ENCODE data around the gene FHIT.

Gene FHIT

DNA sequence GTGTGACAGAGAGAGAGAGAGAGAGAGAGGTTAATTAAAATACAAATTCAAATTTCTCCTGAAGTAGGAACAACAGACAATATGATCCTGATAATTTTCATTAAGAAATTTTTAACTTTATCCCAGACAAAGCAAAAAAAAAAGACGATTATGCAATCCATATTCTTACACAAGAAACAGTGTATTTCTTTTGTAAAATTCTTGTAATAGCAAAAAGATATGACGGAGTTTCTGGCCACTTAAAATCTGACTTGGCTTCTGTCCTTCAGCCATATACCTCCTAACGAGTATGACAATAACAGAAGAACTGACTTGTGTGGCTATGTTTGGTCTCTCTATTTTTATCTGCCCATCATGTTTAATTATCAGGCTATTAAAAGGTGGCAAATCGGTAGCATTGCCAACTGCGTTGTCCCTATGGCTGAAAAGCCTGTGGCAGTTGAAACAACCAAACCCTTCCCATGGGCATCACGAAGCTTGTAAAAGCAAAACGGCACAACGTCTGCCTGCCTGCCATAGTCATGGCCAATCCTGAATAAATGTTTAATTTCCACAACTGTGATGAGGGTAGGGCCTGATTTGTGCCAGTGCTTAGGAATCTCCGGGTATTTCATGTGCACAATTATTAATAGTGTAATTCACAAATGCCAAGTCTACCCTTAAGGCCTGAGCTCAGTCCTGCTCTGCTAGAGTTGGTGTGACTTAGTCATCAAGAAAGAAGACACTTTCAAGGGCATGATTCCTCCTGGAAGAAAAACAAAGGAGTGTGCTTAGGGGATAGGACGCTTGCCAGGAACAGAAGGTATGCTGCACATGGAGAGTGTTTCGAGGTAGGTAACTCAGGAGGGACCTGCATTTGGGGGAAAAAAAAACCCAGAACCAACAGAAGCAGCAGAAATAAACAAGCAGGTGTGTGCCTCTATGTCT lies 1090.2 kb downstream of the FHIT start:
- H3K9me3 ChIP-seq = no peaks in the 10 kb centered on the region
- no peak overlapping the region for H3K27ac ChIP-seq
- no peak for DNase-seq
- H3K27me3 ChIP-seq = no peaks in the 10 kb centered on the region
- TF ChIP-seq, protein P1, sequence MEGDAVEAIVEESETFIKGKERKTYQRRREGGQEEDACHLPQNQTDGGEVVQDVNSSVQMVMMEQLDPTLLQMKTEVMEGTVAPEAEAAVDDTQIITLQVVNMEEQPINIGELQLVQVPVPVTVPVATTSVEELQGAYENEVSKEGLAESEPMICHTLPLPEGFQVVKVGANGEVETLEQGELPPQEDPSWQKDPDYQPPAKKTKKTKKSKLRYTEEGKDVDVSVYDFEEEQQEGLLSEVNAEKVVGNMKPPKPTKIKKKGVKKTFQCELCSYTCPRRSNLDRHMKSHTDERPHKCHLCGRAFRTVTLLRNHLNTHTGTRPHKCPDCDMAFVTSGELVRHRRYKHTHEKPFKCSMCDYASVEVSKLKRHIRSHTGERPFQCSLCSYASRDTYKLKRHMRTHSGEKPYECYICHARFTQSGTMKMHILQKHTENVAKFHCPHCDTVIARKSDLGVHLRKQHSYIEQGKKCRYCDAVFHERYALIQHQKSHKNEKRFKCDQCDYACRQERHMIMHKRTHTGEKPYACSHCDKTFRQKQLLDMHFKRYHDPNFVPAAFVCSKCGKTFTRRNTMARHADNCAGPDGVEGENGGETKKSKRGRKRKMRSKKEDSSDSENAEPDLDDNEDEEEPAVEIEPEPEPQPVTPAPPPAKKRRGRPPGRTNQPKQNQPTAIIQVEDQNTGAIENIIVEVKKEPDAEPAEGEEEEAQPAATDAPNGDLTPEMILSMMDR (IDR thresholded peaks at IDR 0.05) = no peak
- no peak overlapping the region for H3K4me3 ChIP-seq
- intact Hi-C loops (cut with DNase I; ENCODE audit: low total_unique reads) = no loop called here
- H3K4me1 ChIP-seq = peaks cover 0 to 3% (median 0%) of the 10 kb centered on the region in 4 donors
- H3K36me3 ChIP-seq = no peaks in the 10 kb centered on the region

DNA sequence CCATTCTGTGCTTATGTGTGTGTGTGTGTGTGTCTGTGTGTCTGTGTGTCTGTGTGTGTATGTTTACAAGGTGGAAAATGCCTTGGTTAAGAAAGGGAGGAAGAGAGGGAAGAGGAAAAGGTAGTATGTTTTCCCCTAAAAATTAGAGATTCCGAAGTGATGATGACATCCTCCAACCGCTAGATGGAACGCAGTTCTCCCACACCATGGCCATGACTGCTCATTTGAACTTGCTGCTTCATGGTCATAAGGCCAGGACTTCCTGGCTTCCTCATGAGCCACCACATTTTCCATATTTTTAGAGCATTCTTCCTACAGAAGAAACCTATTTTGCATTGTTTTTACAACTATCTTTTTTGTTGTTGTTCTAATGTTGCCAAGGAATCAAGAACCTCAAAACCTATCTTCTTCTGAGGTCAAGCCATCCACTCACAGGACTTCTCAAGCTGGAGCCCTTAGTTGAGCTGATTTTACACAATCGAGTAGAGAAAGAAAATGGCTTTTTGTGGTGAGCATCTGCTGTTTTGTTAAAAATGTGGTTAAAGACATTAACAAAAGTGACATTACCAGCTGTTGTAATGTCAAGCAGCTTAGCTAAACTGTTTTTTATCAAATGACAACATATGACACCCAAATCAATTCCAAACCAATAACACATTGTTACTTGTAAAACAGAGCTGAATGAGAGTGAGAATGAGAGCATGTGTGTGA lies 1091.0 kb downstream of the FHIT start:
- Histone ChIP-seq H3K4me3 (no peak overlapping the region), H3K27me3 (no peaks in the 10 kb centered on the region), H3K4me1 (peaks cover 0 to 3% (median 0%) of the 10 kb centered on the region in 4 donors), H3K36me3 (no peaks in the 10 kb centered on the region), H3K27ac (no peak overlapping the region), H3K9me3 (no peaks in the 10 kb centered on the region)
- intact Hi-C loops (cut with DNase I; ENCODE audit: low total_unique reads) = no loop called here
- TF ChIP-seq, protein P1 (IDR thresholded peaks at IDR 0.05) = no peak
- no peak for DNase-seq

DNA sequence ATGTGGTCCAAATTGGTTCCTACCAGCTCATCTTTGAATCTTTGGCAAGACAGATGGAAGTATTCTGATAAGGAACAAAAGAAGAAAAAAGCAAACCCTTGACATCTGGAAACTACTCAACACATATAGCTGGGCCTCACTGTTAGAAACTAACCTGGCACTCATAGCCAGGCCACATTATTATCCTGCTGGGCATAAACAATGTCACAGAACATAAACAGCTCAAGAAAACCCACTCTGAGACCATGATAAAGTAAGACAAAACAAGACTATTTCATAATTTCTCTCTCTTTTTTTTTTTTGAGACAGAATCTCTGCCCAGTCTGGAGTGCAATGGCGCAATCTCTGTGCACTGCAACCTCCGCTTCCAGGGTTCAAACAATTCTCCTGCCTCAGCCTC lies 1093.2 kb downstream of the FHIT start:
- no peak for DNase-seq
- intact Hi-C loops (cut with DNase I; ENCODE audit: low total_unique reads) = no loop called here
- Histone ChIP-seq H3K27me3 (no peaks in the 10 kb centered on the region), H3K4me1 (no peaks in the 10 kb centered on the region), H3K4me3 (no peak overlapping the region), H3K27ac (no peak overlapping the region), H3K9me3 (no peaks in the 10 kb centered on the region), H3K36me3 (no peaks in the 10 kb centered on the region)
- TF ChIP-seq, protein P1 (IDR thresholded peaks at IDR 0.05) = no peak

DNA sequence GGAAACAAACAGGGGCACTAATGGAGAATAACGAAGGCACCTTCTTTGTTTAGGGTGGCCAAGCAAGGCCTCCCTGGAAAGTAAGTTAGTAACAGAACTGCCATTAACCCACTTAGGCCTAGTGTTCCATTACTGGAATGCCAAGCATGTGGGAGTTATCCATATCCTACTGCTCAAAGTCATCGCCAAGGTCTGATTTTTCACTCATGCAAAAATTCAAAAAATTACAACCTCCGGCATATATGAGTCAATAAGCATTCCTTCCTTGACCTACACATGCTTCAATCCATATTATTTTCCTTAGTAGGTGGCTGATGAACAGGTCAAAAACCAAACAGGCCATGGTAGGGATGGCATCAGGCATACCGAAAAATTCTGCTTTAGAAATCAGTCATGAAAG lies 1097.2 kb downstream of the FHIT start:
- DNase-seq = no peak
- Histone ChIP-seq H3K27me3 (no peaks in the 10 kb centered on the region), H3K9me3 (no peaks in the 10 kb centered on the region), H3K4me1 (no peaks in the 10 kb centered on the region), H3K27ac (no peak overlapping the region), H3K36me3 (no peaks in the 10 kb centered on the region), H3K4me3 (no peak overlapping the region)
- intact Hi-C loops (cut with DNase I; ENCODE audit: low total_unique reads) = no loop called here
- TF ChIP-seq, protein P1 (IDR thresholded peaks at IDR 0.05) = no peak

GRCh38 chr3:60153221-60153999 lies 1097.8 kb downstream of the FHIT start:
- intact Hi-C loops (cut with DNase I; ENCODE audit: low total_unique reads) = no loop called here
- Histone ChIP-seq H3K27ac (no peak overlapping the region), H3K4me1 (no peaks in the 10 kb centered on the region), H3K4me3 (no peak overlapping the region), H3K9me3 (no peaks in the 10 kb centered on the region), H3K36me3 (no peaks in the 10 kb centered on the region), H3K27me3 (no peaks in the 10 kb centered on the region)
- DNase-seq = no peak
- TF ChIP-seq, protein P1 (IDR thresholded peaks at IDR 0.05) = no peak

All from tibial artery (tissue), 4 donors.